ENCODE measurements around the gene PJA2. TPM values are rescaled to one million over a fixed set of nuclear protein-coding genes. Genes with fewer than 3 reads are reported as not detected.

PJA2 gene
- total RNA-seq, 2 experiments from 2014 or later = 38.6 to 40.6 TPM

DNA sequence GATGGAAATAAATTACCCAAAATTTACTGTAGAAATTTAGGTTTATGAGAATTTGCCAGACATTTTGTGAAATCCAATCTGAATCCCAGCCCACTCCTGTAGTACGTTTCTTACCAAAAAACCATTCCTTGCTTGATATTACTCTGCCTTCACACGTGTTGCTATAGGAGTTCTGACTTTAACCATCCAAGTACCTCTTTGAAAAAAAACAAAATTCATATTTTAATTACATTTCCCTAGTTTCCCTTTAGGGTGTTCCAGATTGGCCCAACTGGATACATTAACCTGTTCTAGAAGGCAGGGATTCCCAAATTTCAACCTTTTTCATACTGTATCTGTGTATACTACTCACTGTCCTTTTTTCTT, 1.4 kb upstream of the PJA2 start:
- POLR2A ChIA-PET = no interaction called here
- CTCF ChIA-PET = no interaction called here

GRCh38 chr5:109410389-109411148, 795 bp upstream of the PJA2 start:
- POLR2A ChIA-PET = interaction anchor here (0.7 to 1.3 kb wide), 4 partner anchors 15 to 590 kb away, joined by 6 to 13 read pairs (median 6); partner anchors contain the start of gene MAN2A1
- CTCF ChIA-PET = no interaction called here

- ChIA-PET CTCF (interaction anchor here (0.6 kb wide), 1 partner anchor 12 kb away, joined by 3 read pairs; no protein-coding TSS in a partner anchor), POLR2A (interaction anchor here (0.6 to 1.3 kb wide), 9 partner anchors 9 to 1187 kb away, joined by 4 to 13 read pairs (median 5); partner anchors contain the start of gene MAN2A1)
Measured at GRCh38 chr5:109408991-109409843, 557 bp downstream of the PJA2 start.

- POLR2A ChIA-PET = no interaction called here
- CTCF ChIA-PET = no interaction called here
Measured at GRCh38 chr5:109407913-109408312, 1.9 kb downstream of the PJA2 start.

DNA sequence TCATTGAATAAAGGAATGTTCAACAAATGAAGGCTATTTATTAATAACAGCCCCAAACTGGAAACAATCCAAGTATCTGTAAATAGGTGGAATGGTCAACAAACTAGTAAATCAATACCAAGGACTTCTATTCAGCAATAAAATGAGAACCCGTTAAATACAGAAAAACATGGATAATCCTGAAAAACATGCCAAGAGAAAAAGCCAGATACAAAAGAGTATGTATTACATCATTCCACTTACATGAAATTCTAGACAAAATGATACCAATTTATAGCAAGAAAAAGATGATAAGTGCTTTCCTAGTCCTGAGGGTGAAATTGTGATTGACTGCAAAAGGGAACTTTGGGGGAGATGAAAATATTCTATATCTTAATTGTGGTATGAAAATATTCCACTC, 3.1 kb downstream of the PJA2 start:
- ChIA-PET POLR2A (no interaction called here), CTCF (no interaction called here)

GRCh38 chr5:109404428-109404960, 5.3 kb downstream of the PJA2 start:
- ChIA-PET POLR2A (no interaction called here), CTCF (no interaction called here)

- POLR2A ChIA-PET = no interaction called here
- CTCF ChIA-PET = no interaction called here
Measured at GRCh38 chr5:109403469-109403868, 6.3 kb downstream of the PJA2 start.

- POLR2A ChIA-PET = no interaction called here
- CTCF ChIA-PET = interaction anchor here (0.7 kb wide), 2 partner anchors 52 to 184 kb away, joined by 3 read pairs; no protein-coding TSS in a partner anchor
Measured at GRCh38 chr5:109399092-109399759, 10.5 kb downstream of the PJA2 start.

DNA sequence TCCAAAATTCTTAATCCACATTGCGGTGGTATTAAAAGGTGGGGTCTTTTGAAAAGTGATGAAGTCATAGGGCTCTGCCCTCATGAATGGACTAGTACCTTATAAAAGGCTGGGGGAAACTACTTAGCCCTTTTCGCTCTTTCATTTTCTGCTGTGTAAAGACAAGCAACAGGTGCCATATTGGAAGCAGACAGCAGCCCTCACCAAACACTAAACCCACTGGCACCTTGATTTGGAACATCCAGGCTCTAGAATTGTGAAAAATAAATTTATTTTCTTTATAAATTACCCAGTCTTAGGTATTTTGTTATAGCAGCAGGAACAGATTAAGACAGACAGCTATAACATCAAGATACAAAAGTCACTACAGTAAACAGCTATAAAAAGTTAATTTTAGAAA, 12.8 kb downstream of the PJA2 start:
- CTCF ChIA-PET = interaction anchor here (0.7 kb wide), 1 partner anchor 12 kb away, joined by 3 read pairs; no protein-coding TSS in a partner anchor

GRCh38 chr5:109394806-109395205, 15.0 kb downstream of the PJA2 start:
- POLR2A ChIA-PET = interaction anchor here (0.6 kb wide), 1 partner anchor 15 kb away, joined by 13 read pairs; the partner anchor contains the start of gene PJA2
- CTCF ChIA-PET = no interaction called here

More for the DNA sequence above, 12.8 kb downstream of the PJA2 start:
- POLR2A ChIA-PET = no interaction called here

- CTCF ChIA-PET = no interaction called here
- POLR2A ChIA-PET = no interaction called here
Measured at GRCh38 chr5:109390188-109390587, 19.6 kb downstream of the PJA2 start.

DNA sequence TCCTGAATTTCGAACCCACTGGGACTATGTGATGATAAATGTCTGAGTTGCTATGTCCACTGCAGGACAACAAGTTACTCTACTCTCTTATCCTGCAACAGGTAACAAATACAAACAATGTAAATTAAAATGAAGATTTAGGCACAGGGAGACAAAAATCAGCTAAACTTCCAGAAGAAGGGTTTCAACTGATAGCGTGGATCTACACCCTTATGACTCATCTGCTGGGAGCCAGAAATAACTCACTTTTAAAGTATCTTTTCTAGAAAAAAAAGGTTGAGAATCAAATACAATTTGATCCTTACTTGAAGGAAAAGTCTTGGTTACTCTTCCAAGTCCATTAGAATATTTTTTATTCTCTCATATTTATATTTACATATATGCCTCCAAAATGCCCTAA, 21.4 kb downstream of the PJA2 start:
- ChIA-PET CTCF (no interaction called here), POLR2A (no interaction called here)

- POLR2A ChIA-PET = no interaction called here
Measured at GRCh38 chr5:109387408-109387974, 22.3 kb downstream of the PJA2 start.

GRCh38 chr5:109378095-109378494, 31.7 kb downstream of the PJA2 start:
- POLR2A ChIA-PET = no interaction called here
- CTCF ChIA-PET = no interaction called here

More at GRCh38 chr5:109387408-109387974, 22.3 kb downstream of the PJA2 start:
- CTCF ChIA-PET = no interaction called here

GRCh38 chr5:109374625-109375024, 35.1 kb downstream of the PJA2 start:
- ChIA-PET CTCF (no interaction called here), POLR2A (no interaction called here)

GRCh38 chr5:109373932-109374331, 35.8 kb downstream of the PJA2 start:
- POLR2A ChIA-PET = no interaction called here
- CTCF ChIA-PET = no interaction called here

- CTCF ChIA-PET = no interaction called here
- POLR2A ChIA-PET = no interaction called here
Measured at GRCh38 chr5:109370343-109370742, 39.4 kb downstream of the PJA2 start.

- ChIA-PET CTCF (no interaction called here), POLR2A (no interaction called here)
Measured at GRCh38 chr5:109365653-109366052, 44.1 kb downstream of the PJA2 start.

GRCh38 chr5:109364977-109365376, 44.8 kb downstream of the PJA2 start:
- ChIA-PET POLR2A (no interaction called here), CTCF (no interaction called here)

GRCh38 chr5:109359642-109360041, 50.1 kb downstream of the PJA2 start:
- ChIA-PET CTCF (no interaction called here), POLR2A (no interaction called here)
